Transverse colon (tissue), 4 donors: Measurements from ENCODE around the gene TENM4.

Source experiments
- CTCF ChIP-seq, 5 experiments: fragments of 200-600 bp in 3 of 5; fragments of 450-650 bp in 2 of 5; sonication (generic) in 3 of 5; IDR thresholded peaks; 1 replicate in 2 of 5; 2 replicates in 3 of 5; pipeline ENCODE4 v1.5.1; 2016 to 2017; ENCODE audit warnings: antibody characterized with exemption in 5 of 5, inconsistent platforms in 3 of 5, mild to moderate bottlenecking in 2 of 5, moderate library complexity in 1 of 5
- POLR2A ChIP-seq: fragments of 450-650 bp; IDR thresholded peaks from one replicate; pipeline ENCODE4 v1.6.1; 2016; ENCODE audit warnings: antibody characterized with exemption, mild to moderate bottlenecking, moderate library complexity
- POLR2AphosphoS5 ChIP-seq, 3 donors: sonication (generic); formaldehyde crosslinking; IDR thresholded peaks; one replicate each; pipeline ENCODE4 v1.6.1; 2016; ENCODE audit warnings: antibody characterized with exemption in 3 of 3

DNA sequence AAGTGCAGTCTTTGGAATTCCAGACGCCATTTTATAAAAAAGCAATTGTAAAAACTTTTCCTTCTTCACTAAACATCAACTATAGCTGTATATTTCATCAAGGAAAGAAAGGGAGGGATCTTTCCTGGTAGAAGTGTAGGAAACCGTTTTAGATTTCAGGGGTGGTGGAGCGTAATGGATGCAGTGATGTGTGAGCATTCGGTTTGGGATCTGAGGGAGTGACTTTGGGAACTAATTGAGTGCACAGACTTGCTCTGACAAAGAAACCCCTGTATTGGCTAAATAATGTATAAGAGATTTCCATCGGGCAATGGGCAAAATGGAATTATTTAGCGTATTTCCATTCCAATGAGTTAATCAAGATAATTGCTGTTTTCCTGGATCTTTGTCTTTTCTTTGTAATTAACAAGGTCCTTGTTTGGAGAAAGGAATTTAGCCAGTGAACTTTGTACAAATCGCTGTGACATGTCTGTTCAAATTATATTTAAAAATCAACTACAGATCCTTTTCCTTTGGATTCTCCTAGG is 741.2 kb downstream of the TENM4 start:
- TF ChIP-seq CTCF (IDR thresholded peaks at IDR 0.05) (no peak), POLR2AphosphoS5 (IDR thresholded peaks at IDR 0.05) (no peak), POLR2A (no peak)
